Measurements from ENCODE around the gene ST3GAL3.

ST3GAL3 gene

DNA sequence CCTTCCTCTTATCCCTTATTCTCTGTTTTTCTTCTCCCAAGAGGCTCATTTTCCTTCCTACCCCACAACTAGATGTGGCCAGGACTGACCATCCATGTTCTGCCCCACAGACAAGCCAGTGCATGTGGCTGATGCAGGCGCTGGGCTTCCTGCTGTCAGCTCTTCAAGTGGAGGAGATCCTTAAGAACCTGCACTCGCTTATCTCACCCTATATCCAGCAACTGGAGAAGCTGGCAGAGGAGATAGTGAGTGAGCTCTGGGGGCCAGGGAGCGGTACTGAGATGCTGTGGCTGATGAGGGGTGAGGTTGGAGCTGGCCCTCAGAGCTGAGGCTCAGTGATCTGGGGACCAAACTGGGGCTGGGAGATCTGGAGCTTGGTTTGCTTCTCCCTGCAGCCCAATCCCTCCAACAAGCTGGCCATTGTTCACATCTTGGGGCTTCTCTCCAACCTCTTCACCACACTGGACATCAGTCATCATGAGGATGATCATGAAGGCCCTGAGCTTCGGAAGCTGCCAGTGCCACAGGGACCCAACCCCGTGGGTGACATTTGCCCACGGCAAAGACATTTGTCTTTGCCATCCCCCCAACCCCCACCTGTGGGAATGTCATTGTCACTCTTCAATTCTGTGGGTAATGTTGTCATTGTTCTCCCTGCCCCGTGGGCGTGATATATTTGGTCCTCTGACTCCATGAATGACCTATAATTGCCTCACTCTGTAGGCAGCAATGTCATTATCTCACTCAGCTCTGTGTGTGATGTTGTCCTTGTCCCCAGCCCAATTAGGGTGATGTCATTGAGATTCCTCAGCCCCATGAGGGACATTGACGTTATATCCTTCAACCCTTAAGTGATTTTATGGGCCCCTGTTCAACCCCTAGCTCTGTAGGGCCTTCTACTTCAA lies 251.3 kb downstream of the ST3GAL3 start:
- TF ChIP-seq, protein P1, sequence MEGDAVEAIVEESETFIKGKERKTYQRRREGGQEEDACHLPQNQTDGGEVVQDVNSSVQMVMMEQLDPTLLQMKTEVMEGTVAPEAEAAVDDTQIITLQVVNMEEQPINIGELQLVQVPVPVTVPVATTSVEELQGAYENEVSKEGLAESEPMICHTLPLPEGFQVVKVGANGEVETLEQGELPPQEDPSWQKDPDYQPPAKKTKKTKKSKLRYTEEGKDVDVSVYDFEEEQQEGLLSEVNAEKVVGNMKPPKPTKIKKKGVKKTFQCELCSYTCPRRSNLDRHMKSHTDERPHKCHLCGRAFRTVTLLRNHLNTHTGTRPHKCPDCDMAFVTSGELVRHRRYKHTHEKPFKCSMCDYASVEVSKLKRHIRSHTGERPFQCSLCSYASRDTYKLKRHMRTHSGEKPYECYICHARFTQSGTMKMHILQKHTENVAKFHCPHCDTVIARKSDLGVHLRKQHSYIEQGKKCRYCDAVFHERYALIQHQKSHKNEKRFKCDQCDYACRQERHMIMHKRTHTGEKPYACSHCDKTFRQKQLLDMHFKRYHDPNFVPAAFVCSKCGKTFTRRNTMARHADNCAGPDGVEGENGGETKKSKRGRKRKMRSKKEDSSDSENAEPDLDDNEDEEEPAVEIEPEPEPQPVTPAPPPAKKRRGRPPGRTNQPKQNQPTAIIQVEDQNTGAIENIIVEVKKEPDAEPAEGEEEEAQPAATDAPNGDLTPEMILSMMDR (IDR thresholded peaks at IDR 0.05), result no peak

DNA sequence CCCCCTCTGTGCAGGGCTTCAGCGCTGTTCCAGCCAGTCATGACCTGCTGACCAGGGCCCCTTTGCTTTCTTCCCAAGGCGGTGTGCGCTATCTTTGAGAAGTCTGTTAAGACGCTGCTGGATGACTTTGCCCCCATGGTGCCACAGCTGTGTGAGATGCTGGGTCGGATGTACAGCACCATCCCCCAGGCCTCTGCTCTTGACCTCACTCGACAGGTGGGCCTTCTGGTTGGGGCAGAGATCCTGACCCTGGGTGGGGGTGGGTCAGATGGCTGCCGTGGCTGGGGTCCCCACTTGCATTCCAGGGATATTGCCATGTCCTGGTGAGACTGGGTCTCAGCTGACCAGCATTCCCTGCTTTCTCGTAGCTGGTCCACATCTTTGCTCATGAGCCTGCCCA lies 253.5 kb downstream of the ST3GAL3 start:
- TF ChIP-seq, protein P1 (IDR thresholded peaks at IDR 0.05), result no peak

GRCh38 chr1:43961692-43962091 lies 254.4 kb downstream of the ST3GAL3 start:
- TF ChIP-seq, protein P1 (IDR thresholded peaks at IDR 0.05), result no peak

GRCh38 chr1:43962324-43962723 lies 255.0 kb downstream of the ST3GAL3 start:
- TF ChIP-seq, protein P1 (IDR thresholded peaks at IDR 0.05), result no peak

- TF ChIP-seq, protein P1 (IDR thresholded peaks at IDR 0.05), result no peak
These were observed 255.7 kb downstream of the ST3GAL3 start for GRCh38 chr1:43963006-43963405.

GRCh38 chr1:43963890-43964289 lies 256.6 kb downstream of the ST3GAL3 start:
- TF ChIP-seq, protein P1 (IDR thresholded peaks at IDR 0.05), result no peak

DNA sequence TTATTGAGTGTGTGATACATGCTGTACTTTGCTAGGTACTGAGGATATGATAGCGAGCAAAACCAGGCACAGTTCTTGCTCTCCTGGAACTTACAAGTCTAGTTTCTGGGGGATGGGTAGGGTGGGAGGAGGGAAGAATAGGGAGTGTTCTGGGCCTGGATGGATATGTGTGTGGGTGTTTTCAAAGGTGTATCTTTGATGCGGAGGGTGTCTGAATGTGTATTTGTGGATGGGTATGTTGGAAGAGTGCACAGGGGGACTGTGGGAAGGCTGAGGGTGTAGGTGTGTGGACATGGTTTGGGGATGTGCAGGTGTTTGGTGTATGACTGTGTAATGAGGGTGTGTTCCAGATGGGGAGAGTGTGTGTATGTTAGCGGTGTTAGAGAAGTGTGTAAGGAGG lies 258.0 kb downstream of the ST3GAL3 start:
- TF ChIP-seq, protein P1 (IDR thresholded peaks at IDR 0.05), result no peak

Data from LNCAP (cell line).